ENCODE data around the gene SYT6.

SYT6 gene

DNA sequence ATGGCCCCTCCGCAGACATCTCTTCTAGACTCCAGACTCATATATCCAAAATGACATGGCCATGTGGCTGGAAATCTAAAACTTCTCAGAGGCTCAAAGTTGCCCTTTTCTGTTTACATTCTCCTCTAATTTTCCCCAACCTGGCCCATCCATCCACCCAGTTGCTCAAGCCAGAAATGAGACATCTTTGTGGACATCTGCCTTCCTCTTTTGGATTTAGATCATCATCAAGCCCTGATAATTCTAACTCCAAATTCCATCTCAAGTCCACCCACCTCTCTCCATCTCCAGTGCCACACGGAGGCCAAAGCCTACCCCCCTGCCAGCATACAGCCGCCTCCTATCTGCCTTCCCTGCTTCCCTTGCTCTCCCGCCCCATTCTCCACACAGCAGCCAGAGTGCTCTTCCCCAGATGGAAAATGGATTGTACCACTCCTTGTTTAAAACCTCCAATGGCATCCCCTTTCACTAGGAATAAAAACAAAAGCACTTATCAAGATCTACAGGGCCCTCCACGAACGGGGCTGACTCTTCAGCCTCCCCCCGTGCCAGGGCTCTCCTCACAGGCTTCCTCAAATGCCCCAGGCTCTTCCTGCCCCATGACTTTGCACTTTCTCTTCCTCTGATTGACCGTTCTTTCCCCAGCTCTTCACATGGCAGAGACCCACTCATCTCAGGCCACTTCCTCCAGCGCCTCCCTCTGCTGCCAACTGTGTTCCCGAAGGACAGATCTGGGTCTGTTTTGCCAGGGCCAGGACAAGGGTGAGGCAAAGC lies 40.1 kb downstream of the SYT6 start:
- no peak overlapping the region for H3K4me3 ChIP-seq (ENCODE audit: low read depth, low read length)
- DNase-seq (ENCODE audit: low read depth) = no peak

GRCh38 chr1:114112775-114113174 lies 40.9 kb downstream of the SYT6 start:
- no peak overlapping the region for H3K4me3 ChIP-seq (ENCODE audit: low read depth, low read length)
- no peak for DNase-seq (ENCODE audit: low read depth)
- TF ChIP-seq CTCF (IDR thresholded peaks at IDR 0.05; ENCODE audit: low read depth, low read length, missing control alignments) = no peak

More for the DNA sequence above, 40.1 kb downstream of the SYT6 start:
- TF ChIP-seq CTCF (IDR thresholded peaks at IDR 0.05; ENCODE audit: low read depth, low read length, missing control alignments) = no peak

DNA sequence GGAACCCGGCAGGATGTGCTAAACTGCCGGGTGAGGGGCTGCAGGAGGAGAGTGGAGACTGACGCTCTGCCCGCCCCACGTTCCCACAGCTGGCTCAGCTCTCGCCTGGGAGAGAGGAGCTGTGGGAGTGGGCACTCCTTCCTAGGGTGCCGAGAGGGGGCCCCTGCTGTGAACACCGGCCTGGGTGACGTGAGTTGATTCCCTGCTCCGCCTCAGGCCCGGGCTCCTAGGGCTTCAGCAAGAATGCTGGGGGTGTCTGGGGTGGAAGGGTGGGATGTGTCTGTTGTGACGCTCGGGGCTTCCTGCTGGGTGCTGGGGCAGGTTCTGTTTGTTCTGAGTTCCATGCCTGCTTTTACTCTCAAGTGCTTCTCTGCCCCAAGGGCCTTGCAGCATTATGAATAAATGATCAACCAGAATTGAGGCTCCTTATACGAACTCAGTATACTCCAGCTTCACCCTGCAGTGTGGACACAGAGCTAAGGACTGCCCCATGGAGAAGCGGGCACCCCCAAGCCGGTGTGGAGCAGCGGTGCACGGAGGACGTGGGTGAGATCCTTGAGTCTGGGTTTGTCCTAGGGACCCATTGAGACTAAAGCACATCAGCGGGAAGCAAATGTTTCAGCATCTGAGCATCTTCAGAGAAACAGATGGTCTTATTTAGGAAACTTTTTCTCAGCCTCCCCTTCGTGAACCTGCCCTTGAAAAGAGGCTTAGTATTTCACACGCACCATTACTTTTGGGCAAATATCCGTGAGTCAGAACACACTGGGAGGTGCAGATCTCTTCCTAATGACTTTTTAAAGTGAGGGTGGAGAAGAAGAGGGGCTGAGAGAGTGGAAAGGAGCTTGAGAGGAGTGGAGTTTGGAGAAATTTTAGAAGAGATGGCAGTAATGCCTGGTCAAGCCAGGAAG lies 41.7 kb downstream of the SYT6 start:
- no peak for TF ChIP-seq CTCF (IDR thresholded peaks at IDR 0.05; ENCODE audit: low read depth, low read length, missing control alignments)
- H3K4me3 ChIP-seq (ENCODE audit: low read depth, low read length) = no peak overlapping the region
- DNase-seq (ENCODE audit: low read depth) = no peak

- no peak for DNase-seq (ENCODE audit: low read depth)
- H3K4me3 ChIP-seq (ENCODE audit: low read depth, low read length) = no peak overlapping the region
- no peak for TF ChIP-seq CTCF (IDR thresholded peaks at IDR 0.05; ENCODE audit: low read depth, low read length, missing control alignments)
Measured at GRCh38 chr1:114109981-114110380, 43.7 kb downstream of the SYT6 start.

- TF ChIP-seq CTCF (IDR thresholded peaks at IDR 0.05; ENCODE audit: low read depth, low read length, missing control alignments) = no peak
- H3K4me3 ChIP-seq (ENCODE audit: low read depth, low read length) = no peak overlapping the region
- DNase-seq (ENCODE audit: low read depth) = no peak
Measured at GRCh38 chr1:114108751-114109255, 44.9 kb downstream of the SYT6 start.

DNA sequence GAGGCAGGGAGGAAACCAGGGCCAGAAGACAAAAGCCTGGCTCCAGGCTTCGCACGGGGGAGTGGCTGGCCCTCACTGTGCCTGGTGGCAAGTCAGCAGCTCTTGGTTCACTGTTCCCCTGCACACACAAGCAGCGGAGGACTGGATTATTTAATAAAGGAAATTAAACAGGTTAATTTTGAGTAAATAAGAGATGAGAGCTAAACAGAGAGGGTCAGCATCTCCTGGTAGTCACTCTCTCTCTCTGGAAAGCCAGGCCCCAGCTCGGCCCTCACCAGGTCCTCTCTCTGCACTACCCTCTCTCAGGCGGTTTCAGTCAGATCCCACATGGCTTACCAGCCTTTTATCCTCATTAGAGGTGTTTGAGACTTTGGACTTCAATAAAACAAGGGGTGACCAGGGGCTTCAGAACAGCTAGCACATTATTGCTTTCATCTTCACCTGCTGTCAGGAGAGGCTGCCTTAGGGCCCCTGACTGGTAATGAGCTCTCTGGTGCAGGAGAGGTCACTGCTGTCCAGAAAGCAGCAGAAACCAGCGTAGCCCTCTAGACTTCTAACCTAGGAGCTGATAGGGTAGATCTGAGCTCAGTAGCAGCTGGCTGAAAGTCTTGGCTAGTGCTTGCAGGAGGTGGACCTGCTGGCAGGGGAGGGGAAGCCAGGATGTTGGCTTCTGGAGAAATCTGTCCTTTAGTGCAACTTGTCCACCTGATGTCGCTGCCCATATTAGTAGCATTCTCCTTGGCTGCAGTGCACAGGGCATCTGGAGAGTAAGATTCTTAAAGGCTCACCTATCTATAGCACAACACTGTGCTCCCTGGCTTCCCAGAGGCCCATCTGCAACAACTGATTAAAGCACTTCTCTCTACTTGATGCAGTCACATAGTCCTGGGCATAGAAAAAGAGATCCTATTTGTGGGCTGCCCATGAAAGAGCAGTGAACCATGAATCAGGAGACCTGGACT lies 45.9 kb downstream of the SYT6 start:
- TF ChIP-seq CTCF (IDR thresholded peaks at IDR 0.05; ENCODE audit: low read depth, low read length, missing control alignments) = no peak
- no peak for DNase-seq (ENCODE audit: low read depth)
- no peak overlapping the region for H3K4me3 ChIP-seq (ENCODE audit: low read depth, low read length)

Data from GM12864 (cell line).